Astrocyte of the cerebellum (primary cell): ENCODE data around the gene NUDT14.

Experiments
- DNase-seq: peaks from one replicate; pipeline ENCODE4 v3.0.0-alpha.2; 2011; ENCODE audit warnings: low read depth
- H3K4me3 ChIP-seq: 2 replicates; pipeline ENCODE4 v1.5.1; 2011; ENCODE audit warnings: mild to moderate bottlenecking, low read depth, low read length, moderate library complexity
- CTCF ChIP-seq: IDR thresholded peaks from 2 replicates; pipeline ENCODE4 v1.5.1; 2012; ENCODE audit warnings: low read length, low read depth, moderate library complexity, mild to moderate bottlenecking; ENCODE audit errors: missing control alignments
- in situ Hi-C: cut with HindIII; loops from 2 replicates; pipeline ENCODE4 v1.10.0; 2017; ENCODE audit warnings: low sequenced_read_pairs

Gene NUDT14

GRCh38 chr14:105151838-105152793, 29.0 kb downstream of the NUDT14 start:
- H3K4me3 ChIP-seq: no peak overlapping the region
- no peak for TF ChIP-seq CTCF
- in situ Hi-C loops: no loop called here
- no peak for DNase-seq

- in situ Hi-C loops: no loop called here
- no peak for TF ChIP-seq CTCF
- DNase-seq: no peak
- H3K4me3 ChIP-seq: no peak overlapping the region
Observed at GRCh38 chr14:105151084-105151837, 29.9 kb downstream of the NUDT14 start.

GRCh38 chr14:105150368-105151083, 30.6 kb downstream of the NUDT14 start:
- in situ Hi-C loops: no loop called here
- no peak overlapping the region for H3K4me3 ChIP-seq
- no peak for TF ChIP-seq CTCF
- DNase-seq: no peak

GRCh38 chr14:105150026-105150367, 31.1 kb downstream of the NUDT14 start:
- in situ Hi-C loops: no loop called here

GRCh38 chr14:105149146-105149781, 31.8 kb downstream of the NUDT14 start:
- TF ChIP-seq CTCF: no peak
- no peak overlapping the region for H3K4me3 ChIP-seq
- no peak for DNase-seq
- in situ Hi-C loops: no loop called here

More at GRCh38 chr14:105150026-105150367, 31.1 kb downstream of the NUDT14 start:
- DNase-seq: no peak
- H3K4me3 ChIP-seq: no peak overlapping the region
- TF ChIP-seq CTCF: no peak

- no peak for DNase-seq
- no peak for TF ChIP-seq CTCF
- in situ Hi-C loops: no loop called here
Observed at GRCh38 chr14:105148604-105149145, 32.4 kb downstream of the NUDT14 start.

More at GRCh38 chr14:105148604-105149145, 32.4 kb downstream of the NUDT14 start:
- no peak overlapping the region for H3K4me3 ChIP-seq
